ENCODE measurements around the gene SKA2.

GRCh38 chr17:59175076-59175475 lies 20.1 kb upstream of the SKA2 start:
- no peak for TF ChIP-seq CTCF (IDR thresholded peaks at IDR 0.05)
- TF ChIP-seq EZH2 (IDR thresholded peaks at IDR 0.05; ENCODE audit: borderline replicate concordance, insufficient read depth, low read depth, low read length, poor library complexity, severe bottlenecking) = no peak
